GM12878 (cell line): ENCODE results near the gene LGALS9. TPM values are rescaled to one million over a fixed set of nuclear protein-coding genes. Genes with fewer than 3 reads are reported as not detected.

Experiments used
- ATAC-seq: fragments of 200-7000 bp; cut with Tn5 transposase; 3 replicates; pipeline ENCODE4 v1.9.1; 2020; ENCODE audit warnings: mild to moderate bottlenecking, moderate library complexity
- BruUV-seq: library from RNA; stranded (reverse); fragments of 400-500 nt; replicated peaks from 2 replicates; lab custom pipeline; 2021; lab: Mats Ljungman, UMichigan
- CTCF ChIA-PET: fragments of 300-600 bp; sonication (Branson Sonifier 250); formaldehyde crosslinking; extraction: SDS; loops from one replicate; lab custom pipeline; 2021; ENCODE audit warnings: inconsistent platforms; lab: Yijun Ruan, JAX
- POLR2A ChIA-PET: fragments of 350-600 bp; formaldehyde crosslinking; extraction: SDS; loops from one replicate; lab custom pipeline; 2021; ENCODE audit warnings: inconsistent platforms; lab: Charles Lee
- RAD21 ChIA-PET: fragments of 300-600 bp; sonication (Branson Sonifier 250); formaldehyde crosslinking; loops from one replicate; lab custom pipeline; 2023; ENCODE audit warnings: antibody characterized with exemption; ENCODE audit not compliant: unreplicated experiment; lab: Charles Lee
- SMC1A ChIA-PET: fragments of 300-600 bp; sonication (Branson Sonifier 250); formaldehyde crosslinking; loops from one replicate; lab custom pipeline; 2023; ENCODE audit not compliant: unreplicated experiment, uncharacterized antibody; lab: Charles Lee
- DNase-seq: peaks from one replicate; pipeline ENCODE4 v3.0.0-alpha.2; 2011; ENCODE audit warnings: low read depth, low spot score
- FAIRE-seq: peaks from 3 replicates; lab custom pipeline; 2011; peaks lifted over from hg19 to GRCh38; lab: Jason Lieb, UNC
- H2AFZ ChIP-seq: 2 replicates; pipeline ENCODE4 v1.6.0; 2011; ENCODE audit warnings: low read depth, low read length, control low read depth; ENCODE audit not compliant: control insufficient read depth
- H3K27ac ChIP-seq: 2 replicates; pipeline ENCODE4 v1.5.1; 2011; ENCODE audit warnings: control low read depth; ENCODE audit not compliant: control insufficient read depth, insufficient read depth
- H3K27me3 ChIP-seq, 2 experiments: replicated peaks in 1 of 2; 2 replicates each; pipeline versions ENCODE4 v1.6.0 to v1.6.1; 2011; ENCODE audit warnings: low read length in 1 of 2; ENCODE audit not compliant: control insufficient read depth in 2 of 2, insufficient read depth in 2 of 2
- H3K36me3 ChIP-seq, 2 experiments: 2 replicates each; pipeline ENCODE4 v1.5.1; 2011; ENCODE audit warnings: low read length in 1 of 2; ENCODE audit not compliant: control insufficient read depth in 2 of 2, insufficient read depth in 2 of 2
- H3K4me1 ChIP-seq: 2 replicates; pipeline ENCODE4 v1.6.1; 2011; ENCODE audit warnings: mild to moderate bottlenecking, low read length, moderate library complexity, mixed read lengths; ENCODE audit not compliant: control insufficient read depth, insufficient read depth
- H3K4me2 ChIP-seq: 2 replicates; pipeline ENCODE4 v1.6.0; 2011; ENCODE audit warnings: control low read depth; ENCODE audit not compliant: control insufficient read depth, insufficient read depth
- H3K4me3 ChIP-seq: fragments of 200-600 bp; sonication (generic); 2 replicates; pipeline ENCODE4 v1.5.1; 2016
- H3K79me2 ChIP-seq: 2 replicates; pipeline ENCODE4 v1.6.0; 2011; ENCODE audit warnings: low read length; ENCODE audit not compliant: control insufficient read depth, insufficient read depth
- H3K9ac ChIP-seq: 2 replicates; pipeline ENCODE4 v1.8.0; 2011; ENCODE audit warnings: low read length, control low read depth, mixed read lengths; ENCODE audit not compliant: control insufficient read depth, insufficient read depth
- H3K9me3 ChIP-seq: replicated peaks from 3 replicates; pipeline ENCODE4 v1.5.1; 2011; ENCODE audit warnings: mild to moderate bottlenecking, low read length; ENCODE audit not compliant: control insufficient read depth, insufficient read depth
- H4K20me1 ChIP-seq: 2 replicates; pipeline ENCODE4 v1.6.0; 2011; ENCODE audit not compliant: control insufficient read depth, insufficient read depth
- BRCA1 ChIP-seq: IDR thresholded peaks from 2 replicates; pipeline ENCODE4 v1.6.1; 2011; ENCODE audit warnings: low read depth, low read length, improper control_type of control experiment
- CBX3 ChIP-seq: fragments of 200-600 bp; sonication (generic); IDR thresholded peaks from 2 replicates; pipeline ENCODE4 v1.6.1; 2016; ENCODE audit warnings: low read depth, borderline replicate concordance
- CHD4 ChIP-seq: fragments of 200-600 bp; sonication (generic); IDR thresholded peaks from 2 replicates; pipeline ENCODE4 v1.6.1; 2016; ENCODE audit warnings: mild to moderate bottlenecking
- CREB1 ChIP-seq: IDR thresholded peaks from 2 replicates; pipeline ENCODE4 v1.6.1; 2012; ENCODE audit warnings: low read depth, mild to moderate bottlenecking, inconsistent platforms
- EED ChIP-seq: sonication (generic); IDR thresholded peaks from 2 replicates; pipeline ENCODE4 v1.6.1; 2016; ENCODE audit warnings: antibody characterized with exemption, low read depth
- ETV6 ChIP-seq, 2 experiments: fragments of 450-650 bp in 1 of 2; IDR thresholded peaks in 1 of 2; conservative IDR thresholded peaks in 1 of 2; 2 replicates each; pipeline ENCODE4 v1.6.1; 2014; ENCODE audit warnings: antibody characterized with exemption in 1 of 2, borderline replicate concordance in 1 of 2, low read depth in 1 of 2, mild to moderate bottlenecking in 1 of 2, moderate library complexity in 1 of 2
- GABPA ChIP-seq: IDR thresholded peaks from 2 replicates; pipeline ENCODE4 v1.6.1; 2014; ENCODE audit warnings: antibody characterized with exemption, low read depth, mild to moderate bottlenecking, inconsistent platforms
- GATAD2B ChIP-seq: fragments of 450-650 bp; conservative IDR thresholded peaks from 2 replicates; pipeline ENCODE4 v1.6.1; 2017; ENCODE audit warnings: low read depth, mild to moderate bottlenecking, moderate library complexity
- HCFC1 ChIP-seq: fragments of 150-350 bp; IDR thresholded peaks from 2 replicates; pipeline ENCODE4 v1.6.1; 2014; ENCODE audit warnings: low read length
- HDAC6 ChIP-seq: fragments of 200-600 bp; sonication (generic); IDR thresholded peaks from one replicate; pipeline ENCODE4 v1.8.0; 2017; ENCODE audit warnings: antibody characterized with exemption; ENCODE audit not compliant: unreplicated experiment
- IKZF2 ChIP-seq, 2 experiments: fragments of 450-650 bp; IDR thresholded peaks; 2 replicates each; pipeline ENCODE4 v1.6.1; 2017; ENCODE audit warnings: mild to moderate bottlenecking in 2 of 2, moderate library complexity in 2 of 2
- IRF4 ChIP-seq: IDR thresholded peaks from 2 replicates; pipeline ENCODE4 v1.6.1; 2011; ENCODE audit warnings: low read depth, low read length
- KDM1A ChIP-seq: fragments of 200-600 bp; sonication (generic); IDR thresholded peaks from 2 replicates; pipeline ENCODE4 v1.6.1; 2016; ENCODE audit warnings: borderline replicate concordance
- KLF5 ChIP-seq: fragments of 450-650 bp; IDR thresholded peaks from 2 replicates; pipeline ENCODE4 v1.6.1; 2014; ENCODE audit warnings: mild to moderate bottlenecking; ENCODE audit not compliant: partially characterized antibody
- POLR2AphosphoS5 ChIP-seq: IDR thresholded peaks from 2 replicates; pipeline ENCODE4 v1.6.1; 2011; ENCODE audit warnings: mild to moderate bottlenecking, low read length, inconsistent platforms
- SMAD1 ChIP-seq: fragments of 450-650 bp; IDR thresholded peaks from 2 replicates; pipeline ENCODE4 v1.6.1; 2018; ENCODE audit warnings: mild to moderate bottlenecking, low read depth; ENCODE audit not compliant: partially characterized antibody
- TBL1XR1 ChIP-seq: IDR thresholded peaks from 2 replicates; pipeline ENCODE4 v1.6.1; 2012; ENCODE audit warnings: low read depth, low read length, improper control_type of control experiment
- WRNIP1 ChIP-seq: IDR thresholded peaks from 2 replicates; pipeline ENCODE4 v1.6.1; 2011; ENCODE audit warnings: low read depth, low read length, improper control_type of control experiment, borderline replicate concordance
- ZNF207 ChIP-seq: fragments of 450-650 bp; IDR thresholded peaks from 2 replicates; pipeline ENCODE4 v1.6.1; 2014; ENCODE audit warnings: antibody characterized with exemption, mild to moderate bottlenecking, borderline replicate concordance
- ZSCAN29 ChIP-seq: fragments of 450-650 bp; IDR thresholded peaks from 2 replicates; pipeline ENCODE4 v1.6.1; 2017; ENCODE audit warnings: mild to moderate bottlenecking, moderate library complexity
- WGBS: methylation state at CpG from one replicate; pipeline ENCODE4 v1.1.6; 2016; ENCODE audit warnings: low lambda C conversion rate; ENCODE audit not compliant: insufficient replicate concordance, insufficient coverage; ENCODE audit errors: missing lambda C conversion rate; 5-methylcytosine and 5-hydroxymethylcytosine counted together
- in situ Hi-C: fragments of 300-500 bp; cut with MboI; formaldehyde crosslinking; loops from 9 replicates; pipeline ENCODE4 v1.14.3; 2018; ENCODE audit warnings: mixed read lengths
- intact Hi-C: fragments of 100-400 bp; cut with micrococcal nuclease; formaldehyde crosslinking; loops from one replicate; pipeline ENCODE4 v1.14.2; 2022; ENCODE audit not compliant: unreplicated experiment
- polyA plus RNA-seq, 11 experiments: library from polyadenylated mRNA; depleted of rRNA in 4 of 11; unstranded in 6 of 11; stranded (reverse) in 5 of 11; fragments of >200 nt; fragmentation: Nextera tagmentation in 4 of 11; fragmentation: Illumina TruSeq in 1 of 11; extraction: Ambion mirVana in 4 of 11; extraction: Trizol in 1 of 11; gene quantifications; 1 replicate in 1 of 11; 2 replicates in 10 of 11; pipeline versions ENCODE4 v1.2.1 to v1.2.3, GENCODE V29; 2011 to 2016; ENCODE audit warnings: inconsistent platforms in 2 of 11, missing spikeins in 2 of 11, low read depth in 1 of 11
- total RNA-seq, 4 experiments: library from RNA; depleted of rRNA in 3 of 4; stranded (reverse); fragments of >200 nt in 3 of 4; fragmentation: Illumina TruSeq in 1 of 4; extraction: Trizol in 1 of 4; gene quantifications; 2 replicates each; pipeline versions ENCODE4 v1.2.1 to v1.2.3, GENCODE V29; 2013 to 2021
- TF ChIP-seq, protein P1 (sequence below): fragments of 450-650 bp; IDR thresholded peaks from 2 replicates; pipeline ENCODE4 v1.6.1; 2017; ENCODE audit warnings: borderline replicate concordance

The LGALS9 gene
- total and polyA plus RNA-seq, 10 of the 15 experiments (the other 5 are each of a cell fraction or from before 2014, with no cell fraction given) = 22.5 to 294 (median 155) TPM

DNA sequence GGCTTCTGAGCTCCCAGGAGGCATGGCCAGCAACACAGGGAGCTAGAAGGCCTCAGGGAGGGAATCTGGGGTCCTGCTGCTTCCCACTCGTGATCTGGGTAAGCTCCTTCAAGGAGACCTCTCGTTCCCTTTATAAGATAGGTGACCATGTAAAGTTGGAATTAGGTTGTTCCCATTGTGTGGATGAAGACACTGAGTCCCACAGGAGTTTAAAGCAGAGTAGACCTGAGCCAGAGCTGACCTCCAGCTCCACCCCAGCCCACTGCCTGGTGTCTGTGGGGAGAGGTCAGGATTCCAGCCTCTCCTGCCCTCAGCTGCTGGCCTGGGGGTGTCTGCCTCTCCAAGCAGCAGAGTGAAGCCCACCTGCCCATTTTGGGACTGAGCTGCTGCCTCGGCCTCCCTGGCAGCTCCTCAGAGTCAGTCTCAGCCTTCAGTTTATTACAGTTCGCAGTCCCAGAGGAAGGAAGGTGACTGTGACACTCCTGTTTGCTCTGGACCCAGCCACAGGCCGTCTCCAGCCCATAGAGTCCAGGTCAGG, 33.1 kb upstream of the LGALS9 start (continued):
- no peak for TF ChIP-seq WRNIP1
- no peak for TF ChIP-seq GATAD2B
- no peak for TF ChIP-seq GABPA
- no peak for TF ChIP-seq KDM1A

DNA sequence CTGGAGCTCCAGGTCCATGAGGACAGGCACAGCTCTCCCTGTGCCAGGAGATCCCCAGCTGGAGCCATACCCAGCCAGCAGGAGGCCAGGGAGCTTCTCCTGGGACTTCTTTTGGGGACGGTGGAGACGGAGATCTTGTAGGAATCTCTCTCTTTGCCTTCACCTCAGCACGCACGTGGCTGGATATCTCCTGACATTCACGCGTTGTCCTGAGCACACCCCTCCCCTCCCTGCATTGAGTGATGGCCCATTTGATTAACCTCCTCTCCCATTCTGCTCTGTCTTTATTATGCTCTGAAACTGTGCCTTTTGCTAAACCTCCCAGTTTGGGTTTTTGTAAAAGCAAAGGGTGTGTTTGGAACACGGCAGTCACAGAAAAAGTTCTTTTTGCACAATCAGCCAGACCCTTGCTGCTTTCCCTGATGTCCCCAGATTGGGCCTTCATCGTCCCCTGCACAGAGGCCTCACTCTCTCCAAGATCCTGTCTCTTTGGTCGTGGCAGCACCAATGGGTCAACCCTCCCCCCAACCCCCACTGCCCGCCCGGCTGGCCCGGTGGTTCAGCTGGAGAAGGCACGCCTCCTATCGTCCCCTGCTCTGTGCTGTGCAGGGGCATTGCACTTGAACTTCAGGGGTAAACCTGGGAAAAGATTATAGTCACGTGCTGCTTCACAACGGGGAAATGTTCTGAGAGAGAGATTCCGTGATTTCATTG, 32.5 kb upstream of the LGALS9 start:
- Histone ChIP-seq H2AFZ (no peak overlapping the region), H3K36me3 (peaks cover 3 to 25% of the 10 kb centered on the region in 2 experiments; a peak in 3 of 4 replicates), H3K27me3 (no peaks in the 10 kb centered on the region), H4K20me1 (no peaks in the 10 kb centered on the region), H3K27ac (no peak overlapping the region), H3K4me3 (no peak overlapping the region), H3K9me3 (no peaks in the 10 kb centered on the region), H3K4me2 (no peak overlapping the region), H3K9ac (no peak overlapping the region), H3K4me1 (peaks cover 5% of the 10 kb centered on the region; the same call in 1 of the 2 replicates), H3K79me2 (no peaks in the 10 kb centered on the region)
- ChIA-PET SMC1A (interaction anchor here (0.8 to 4.7 kb wide), 9 partner anchors 9 to 263 kb away, joined by 3 to 76 read pairs (median 3); partner anchors contain the start of gene KSR1), RAD21 (interaction anchor here (0.6 to 5.0 kb wide), 16 partner anchors 9 to 362 kb away, joined by 3 to 54 read pairs (median 8); partner anchors contain the start of gene KSR1), CTCF (interaction anchor here (1.0 to 9.1 kb wide), 28 partner anchors 8 to 392 kb away, joined by 3 to 134 read pairs (median 11); partner anchors contain the start of gene KSR1), POLR2A (interaction anchor here (1.1 kb wide), 1 partner anchor 137 kb away, joined by 4 read pairs; no protein-coding TSS in a partner anchor)
- WGBS = 95% methylated on average over 16 of the region's 17 CpGs
- DNase-seq = no peak
- ATAC-seq = no peak
- in situ Hi-C loops (loop anchor here (5.0 kb wide), 3 partner anchors 141 to 246 kb away; partner anchors contain the start of gene KSR1), intact Hi-C loops (no loop called here)
- no TSS peak for BruUV-seq
- TF ChIP-seq POLR2AphosphoS5 (no peak), IKZF2 (IDR thresholded peaks at IDR 0.05) (no peak), SMAD1 (no peak), HCFC1 (no peak), EED (no peak), IRF4 (no peak), BRCA1 (no peak), HDAC6 (no peak), TBL1XR1 (no peak), CBX3 (no peak), CHD4 (no peak), ZNF207 (no peak), CREB1 (no peak), KLF5 (no peak), ZSCAN29 (no peak), ETV6 (conservative IDR thresholded peaks at IDR 0.05 in 1 of 2, IDR thresholded peaks at IDR 0.05 in 1 of 2; ENCODE audit: borderline replicate concordance in 1 of 2, low read depth in 1 of 2) (no peak)
- TF ChIP-seq, protein P1, sequence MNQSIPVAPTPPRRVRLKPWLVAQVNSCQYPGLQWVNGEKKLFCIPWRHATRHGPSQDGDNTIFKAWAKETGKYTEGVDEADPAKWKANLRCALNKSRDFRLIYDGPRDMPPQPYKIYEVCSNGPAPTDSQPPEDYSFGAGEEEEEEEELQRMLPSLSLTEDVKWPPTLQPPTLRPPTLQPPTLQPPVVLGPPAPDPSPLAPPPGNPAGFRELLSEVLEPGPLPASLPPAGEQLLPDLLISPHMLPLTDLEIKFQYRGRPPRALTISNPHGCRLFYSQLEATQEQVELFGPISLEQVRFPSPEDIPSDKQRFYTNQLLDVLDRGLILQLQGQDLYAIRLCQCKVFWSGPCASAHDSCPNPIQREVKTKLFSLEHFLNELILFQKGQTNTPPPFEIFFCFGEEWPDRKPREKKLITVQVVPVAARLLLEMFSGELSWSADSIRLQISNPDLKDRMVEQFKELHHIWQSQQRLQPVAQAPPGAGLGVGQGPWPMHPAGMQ = no peak
- no peak for FAIRE-seq
